PFSK-1 (cell line): Measurements from ENCODE around the gene RAD9A.

ENCODE experiments used
- FOXP2 ChIP-seq: optimal IDR thresholded peaks from 2 replicates; pipeline ENCODE3; 2011; ENCODE audit warnings: borderline replicate concordance, control low read depth, inconsistent platforms; ENCODE audit not compliant: insufficient read depth; ENCODE audit errors: extremely low read length, extremely low read depth
- POLR2AphosphoS5 ChIP-seq: IDR thresholded peaks from 2 replicates; pipeline ENCODE4 v1.6.1; 2012; ENCODE audit warnings: low read depth, mild to moderate bottlenecking, control low read depth, low read length, moderate library complexity
- SIN3A ChIP-seq: IDR thresholded peaks from 2 replicates; pipeline ENCODE4 v1.6.1; 2012; ENCODE audit warnings: mild to moderate bottlenecking, low read length, moderate library complexity, borderline replicate concordance; ENCODE audit not compliant: insufficient read depth
- TAF1 ChIP-seq: IDR thresholded peaks from 2 replicates; pipeline ENCODE4 v1.6.1; 2012; ENCODE audit warnings: low read length, control low read depth, borderline replicate concordance; ENCODE audit not compliant: insufficient read depth
- TF ChIP-seq, protein P1 (sequence below), 2 experiments: IDR thresholded peaks; 2 replicates each; pipeline versions ENCODE4 v1.6.1 to v1.8.0; 2011 to 2012; ENCODE audit warnings: low read depth in 2 of 2, low read length in 2 of 2, control low read depth in 1 of 2, inconsistent platforms in 1 of 2, mild to moderate bottlenecking in 1 of 2, moderate library complexity in 1 of 2; ENCODE audit not compliant: insufficient read depth in 1 of 2

The RAD9A gene

DNA sequence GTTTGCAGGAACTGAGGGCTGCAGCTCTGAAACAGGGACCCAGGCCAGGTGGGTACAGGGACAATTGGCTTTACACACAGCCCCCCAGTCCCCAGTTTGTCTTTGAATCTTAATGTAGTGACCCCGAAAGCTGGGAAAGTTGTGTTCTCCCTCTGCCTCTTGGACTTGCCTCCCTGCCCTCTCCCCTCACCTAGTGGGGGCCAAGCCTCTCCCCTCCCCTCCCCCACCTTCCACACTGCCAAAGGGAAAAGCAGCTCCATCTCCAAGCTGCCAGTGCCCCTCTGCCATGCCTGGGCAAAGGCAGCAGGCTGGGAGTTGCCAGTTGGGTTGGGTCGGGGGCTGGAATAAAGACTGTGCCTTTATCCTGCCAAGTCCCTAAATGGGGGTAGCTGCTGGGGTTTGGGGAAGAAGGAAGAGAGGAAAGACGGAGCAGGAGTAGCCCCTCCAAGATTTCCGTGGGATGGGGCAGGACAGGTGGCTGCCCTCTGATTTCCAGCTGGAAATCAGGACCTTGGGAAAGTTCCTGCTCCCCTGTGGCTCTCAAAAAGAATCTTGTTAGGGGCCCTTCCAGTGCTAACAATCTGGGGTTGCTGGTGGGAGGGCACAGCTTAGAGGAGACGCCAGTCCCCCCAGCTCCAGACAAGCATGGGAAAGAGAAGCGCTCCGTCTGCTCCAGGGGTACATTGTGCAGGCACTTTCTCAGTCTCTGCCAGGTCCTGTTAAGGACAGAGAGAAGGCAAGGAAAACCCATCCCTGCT lies 15.5 kb upstream of the RAD9A start:
- TF ChIP-seq POLR2AphosphoS5: no peak
- TF ChIP-seq, protein P1, sequence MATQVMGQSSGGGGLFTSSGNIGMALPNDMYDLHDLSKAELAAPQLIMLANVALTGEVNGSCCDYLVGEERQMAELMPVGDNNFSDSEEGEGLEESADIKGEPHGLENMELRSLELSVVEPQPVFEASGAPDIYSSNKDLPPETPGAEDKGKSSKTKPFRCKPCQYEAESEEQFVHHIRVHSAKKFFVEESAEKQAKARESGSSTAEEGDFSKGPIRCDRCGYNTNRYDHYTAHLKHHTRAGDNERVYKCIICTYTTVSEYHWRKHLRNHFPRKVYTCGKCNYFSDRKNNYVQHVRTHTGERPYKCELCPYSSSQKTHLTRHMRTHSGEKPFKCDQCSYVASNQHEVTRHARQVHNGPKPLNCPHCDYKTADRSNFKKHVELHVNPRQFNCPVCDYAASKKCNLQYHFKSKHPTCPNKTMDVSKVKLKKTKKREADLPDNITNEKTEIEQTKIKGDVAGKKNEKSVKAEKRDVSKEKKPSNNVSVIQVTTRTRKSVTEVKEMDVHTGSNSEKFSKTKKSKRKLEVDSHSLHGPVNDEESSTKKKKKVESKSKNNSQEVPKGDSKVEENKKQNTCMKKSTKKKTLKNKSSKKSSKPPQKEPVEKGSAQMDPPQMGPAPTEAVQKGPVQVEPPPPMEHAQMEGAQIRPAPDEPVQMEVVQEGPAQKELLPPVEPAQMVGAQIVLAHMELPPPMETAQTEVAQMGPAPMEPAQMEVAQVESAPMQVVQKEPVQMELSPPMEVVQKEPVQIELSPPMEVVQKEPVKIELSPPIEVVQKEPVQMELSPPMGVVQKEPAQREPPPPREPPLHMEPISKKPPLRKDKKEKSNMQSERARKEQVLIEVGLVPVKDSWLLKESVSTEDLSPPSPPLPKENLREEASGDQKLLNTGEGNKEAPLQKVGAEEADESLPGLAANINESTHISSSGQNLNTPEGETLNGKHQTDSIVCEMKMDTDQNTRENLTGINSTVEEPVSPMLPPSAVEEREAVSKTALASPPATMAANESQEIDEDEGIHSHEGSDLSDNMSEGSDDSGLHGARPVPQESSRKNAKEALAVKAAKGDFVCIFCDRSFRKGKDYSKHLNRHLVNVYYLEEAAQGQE (IDR thresholded peaks at IDR 0.05; ENCODE audit: insufficient read depth in 1 of 2, low read depth in 2 of 2, low read length in 2 of 2): no peak
- TF ChIP-seq SIN3A: no peak
- TF ChIP-seq FOXP2: no peak
- TF ChIP-seq TAF1: no peak

DNA sequence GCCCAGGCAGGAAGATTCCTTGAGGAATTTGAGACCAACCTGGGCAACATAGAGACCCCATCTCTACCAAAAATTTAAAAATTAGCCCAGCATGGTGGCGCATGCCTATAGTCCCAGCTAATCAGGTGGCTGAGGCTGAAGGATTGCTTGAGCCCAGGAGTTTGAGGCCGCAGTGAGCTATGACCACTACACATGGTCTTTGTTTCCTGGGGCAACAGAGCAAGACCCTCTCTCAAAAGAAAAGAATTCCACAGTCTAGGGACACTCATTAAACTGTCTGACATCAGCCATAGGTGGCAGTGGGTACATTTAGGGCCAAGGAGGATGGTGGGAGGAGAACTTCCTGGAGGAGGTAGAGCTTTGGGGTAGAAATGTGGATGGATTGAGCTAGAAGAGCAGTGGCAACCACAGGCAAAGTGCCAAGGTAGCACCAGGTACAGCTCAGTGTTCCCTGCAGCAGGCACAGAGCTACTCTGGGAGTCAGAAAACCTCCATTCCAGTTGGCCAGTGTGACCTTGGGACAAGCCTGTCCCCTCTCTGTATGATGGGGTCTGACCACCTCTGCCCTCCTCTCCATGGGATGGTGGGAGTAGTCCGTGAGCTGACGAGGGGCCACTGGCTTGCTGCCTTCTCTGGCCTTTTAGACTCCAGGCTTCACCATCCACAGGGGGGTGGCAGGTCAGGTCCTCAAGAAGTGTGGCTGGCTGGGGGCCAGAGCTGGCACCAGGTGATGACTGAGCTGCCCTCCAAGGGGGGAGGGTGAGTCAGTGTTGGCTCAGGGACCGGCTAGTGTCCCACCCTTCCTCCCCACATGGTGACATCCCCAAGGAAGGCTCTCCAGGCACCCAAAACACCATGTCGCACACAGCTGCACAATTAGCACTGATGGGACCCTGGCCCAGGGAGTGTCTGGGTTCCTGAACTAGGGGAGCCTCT lies 14.6 kb upstream of the RAD9A start:
- TF ChIP-seq TAF1 (no peak), FOXP2 (no peak), SIN3A (no peak), POLR2AphosphoS5 (no peak)
- TF ChIP-seq, protein P1 (IDR thresholded peaks at IDR 0.05; ENCODE audit: insufficient read depth in 1 of 2, low read depth in 2 of 2, low read length in 2 of 2): no peak

DNA sequence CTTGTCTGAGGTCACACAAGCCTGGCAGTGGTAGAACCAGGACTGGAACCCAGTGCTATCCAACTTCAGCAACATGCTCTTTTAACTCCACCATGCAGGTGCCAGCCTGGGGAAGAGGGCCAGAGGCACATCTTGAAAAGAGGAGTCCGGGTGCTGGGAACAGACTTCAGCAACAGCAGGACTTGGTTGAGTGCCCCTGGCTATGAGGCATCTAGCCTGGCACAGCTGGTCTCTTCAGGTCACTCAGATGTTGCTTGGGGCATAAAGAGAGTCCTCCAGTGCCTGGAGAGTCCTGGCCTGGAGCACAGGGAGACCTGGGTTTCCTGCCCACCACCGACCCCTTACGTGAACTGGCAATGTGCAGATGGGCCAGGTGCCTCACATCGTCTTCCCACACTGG lies 13.2 kb upstream of the RAD9A start:
- TF ChIP-seq, protein P1 (IDR thresholded peaks at IDR 0.05; ENCODE audit: insufficient read depth in 1 of 2, low read depth in 2 of 2, low read length in 2 of 2): no peak
- TF ChIP-seq POLR2AphosphoS5: no peak
- TF ChIP-seq FOXP2: no peak
- no peak for TF ChIP-seq SIN3A
- no peak for TF ChIP-seq TAF1

DNA sequence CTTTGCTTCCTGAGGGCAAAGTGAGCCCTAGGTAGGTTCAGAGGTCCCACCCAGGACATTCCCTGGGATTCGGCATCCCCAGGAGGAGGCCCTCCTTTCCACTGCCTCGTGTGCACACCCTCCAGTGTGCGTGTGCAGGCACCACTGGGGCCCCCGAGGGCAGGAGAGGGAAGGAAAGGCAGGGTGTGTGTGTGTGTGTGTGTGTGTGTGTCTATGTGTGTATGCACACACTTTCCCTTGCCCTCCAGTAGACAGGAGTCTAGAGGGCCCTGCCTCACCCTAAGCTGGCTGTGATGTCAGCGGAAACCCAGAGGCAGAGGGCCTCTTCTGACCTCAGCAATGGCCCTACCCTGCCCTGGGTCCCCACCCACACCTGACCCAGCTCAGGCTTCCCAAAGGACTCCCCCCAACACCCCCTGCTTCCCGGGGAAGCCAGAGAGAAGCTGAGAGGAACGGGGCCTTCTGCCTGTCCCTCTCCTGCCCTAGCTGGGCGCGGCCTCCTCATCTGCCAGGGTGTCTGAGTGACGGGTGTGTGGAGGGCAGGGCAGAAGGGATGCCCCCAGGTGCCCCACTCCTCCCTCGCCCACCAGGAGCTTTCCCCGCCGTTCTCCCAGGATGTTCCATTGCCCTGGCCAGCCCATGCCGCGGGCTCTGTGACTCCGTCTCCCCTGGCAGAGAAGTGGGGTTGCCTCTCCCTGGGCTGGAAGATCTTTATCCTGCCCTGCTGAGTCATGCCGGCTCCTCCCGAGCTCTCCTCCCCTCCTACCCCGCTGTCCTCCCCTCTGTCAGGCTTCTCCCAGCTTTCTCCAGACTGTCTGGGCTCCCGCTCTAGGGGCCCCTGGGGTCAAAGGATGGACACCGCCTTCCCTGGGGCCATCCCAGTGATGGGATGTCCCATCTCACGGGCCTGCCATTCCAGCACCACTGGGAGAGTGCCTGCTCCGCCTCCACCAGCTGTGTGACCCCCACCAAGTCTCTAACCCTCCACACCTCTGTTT lies 12.4 kb upstream of the RAD9A start:
- no peak for TF ChIP-seq SIN3A
- TF ChIP-seq POLR2AphosphoS5: no peak
- no peak for TF ChIP-seq TAF1
- TF ChIP-seq FOXP2: no peak
- TF ChIP-seq, protein P1 (IDR thresholded peaks at IDR 0.05; ENCODE audit: insufficient read depth in 1 of 2, low read depth in 2 of 2, low read length in 2 of 2): no peak
